Activated gamma-delta T cell treated with Interleukin-2 at 50 U/mL for 16 hours (primary cell): ENCODE measurements around the gene MOSMO.
"Not testable (repeated sequence)": the region's sequence is repeated elsewhere in the genome, so short reads cannot be mapped to it uniquely, and the experiment has no call there.

ENCODE experiments used
- DNase-seq: peaks from one replicate; pipeline ENCODE4 v3.0.0-alpha.2; 2020

Gene MOSMO

DNA sequence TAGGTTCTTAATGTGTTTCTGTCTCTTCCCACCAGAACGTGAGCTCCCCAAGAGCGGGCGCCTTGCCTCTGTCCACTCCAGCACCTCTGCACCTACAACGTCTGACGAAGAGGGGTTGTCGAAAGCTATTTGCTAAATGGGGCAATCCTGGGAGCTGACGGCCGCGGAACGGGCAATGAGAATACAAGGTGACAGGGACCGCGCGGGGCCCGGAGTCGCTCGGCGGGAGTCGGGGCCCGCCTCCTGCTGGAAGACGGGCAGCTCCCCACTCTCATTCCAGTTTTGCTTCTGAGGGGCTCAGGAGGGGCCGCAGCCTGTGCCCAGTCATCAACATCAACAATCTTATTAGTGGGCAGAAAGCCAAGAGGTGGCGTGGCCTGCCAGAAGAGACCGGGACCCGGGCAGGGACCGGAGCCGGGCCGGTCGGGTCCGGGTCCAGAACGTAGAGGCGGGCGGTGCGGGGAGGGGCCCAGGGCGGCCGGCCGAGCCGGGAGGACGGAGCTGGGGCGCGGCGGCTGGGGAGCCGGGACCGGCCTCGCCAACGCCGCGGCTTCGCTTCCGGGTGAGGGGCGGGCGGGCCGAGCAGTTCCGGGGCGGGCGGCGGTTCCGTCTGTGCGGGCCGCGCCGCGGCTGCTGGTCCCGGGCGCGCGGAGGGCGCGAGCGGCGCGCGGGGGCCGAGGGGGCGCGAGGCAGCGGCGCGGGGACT lies at the start of gene MOSMO:
Gene MOSMO, plus strand, starts transcription at position 603 of the 706 bp plus-strand sequence. CDS start 191 bp downstream, outside the sequence.
- DNase-seq = peak; percentile 62

DNA sequence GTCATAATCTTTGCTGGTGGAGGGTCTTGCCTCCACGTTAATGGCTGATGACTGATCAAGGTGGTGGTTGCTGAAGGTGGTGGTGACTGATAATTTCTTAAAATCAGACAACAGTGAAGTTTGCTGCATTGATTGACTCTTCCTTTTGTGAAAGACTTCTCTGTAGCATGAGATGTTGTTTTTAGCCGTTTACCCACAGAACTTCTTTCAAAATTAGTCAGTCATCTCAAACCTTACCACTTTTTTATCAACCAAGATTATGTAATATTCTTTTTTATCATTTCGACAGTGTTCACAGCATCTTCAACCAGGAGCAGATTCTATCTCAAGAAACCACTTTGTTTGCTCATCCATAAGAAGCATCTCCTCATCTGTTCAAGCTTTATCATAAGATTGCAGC lies 48.9 kb upstream of the MOSMO start:
- DNase-seq = no peak

DNA sequence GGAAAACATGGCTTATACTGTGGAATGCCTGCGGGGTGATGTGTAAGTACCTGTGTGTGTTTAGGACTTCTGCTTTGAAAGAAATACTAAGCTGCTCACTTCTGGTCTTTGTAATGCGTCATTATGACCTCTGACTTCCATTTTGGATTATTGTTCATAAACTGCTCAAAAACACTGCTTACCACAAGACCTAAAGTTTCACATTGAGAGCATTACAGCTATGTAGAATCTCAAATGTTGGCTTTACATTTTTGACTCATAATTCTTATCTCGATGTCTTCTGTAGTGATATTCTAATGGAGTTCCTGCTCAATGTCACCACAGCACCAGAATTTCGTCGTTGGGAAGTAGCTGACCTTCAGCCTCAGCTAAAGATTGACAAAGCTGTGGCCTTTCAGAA lies 45.4 kb upstream of the MOSMO start:
- DNase-seq = no peak

DNA sequence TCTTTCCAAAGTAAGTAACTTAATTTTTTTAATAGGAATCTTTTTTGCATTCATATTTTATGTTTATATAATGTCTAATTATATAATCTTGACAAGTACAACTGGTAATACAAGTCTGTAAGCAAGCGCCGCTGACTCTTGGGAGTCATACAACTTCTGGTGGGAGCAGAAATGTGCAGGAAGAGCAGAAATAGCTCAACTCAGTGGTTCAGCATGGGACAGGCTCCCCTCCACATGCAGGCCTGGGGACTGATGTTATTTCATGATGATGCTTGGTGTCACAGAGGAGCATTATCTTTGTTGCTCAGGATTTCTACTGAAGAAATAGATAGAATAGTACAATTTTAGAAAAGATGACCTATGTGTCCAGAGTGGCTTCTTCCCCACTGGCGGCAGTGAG lies 44.0 kb upstream of the MOSMO start:
- no peak for DNase-seq

DNA sequence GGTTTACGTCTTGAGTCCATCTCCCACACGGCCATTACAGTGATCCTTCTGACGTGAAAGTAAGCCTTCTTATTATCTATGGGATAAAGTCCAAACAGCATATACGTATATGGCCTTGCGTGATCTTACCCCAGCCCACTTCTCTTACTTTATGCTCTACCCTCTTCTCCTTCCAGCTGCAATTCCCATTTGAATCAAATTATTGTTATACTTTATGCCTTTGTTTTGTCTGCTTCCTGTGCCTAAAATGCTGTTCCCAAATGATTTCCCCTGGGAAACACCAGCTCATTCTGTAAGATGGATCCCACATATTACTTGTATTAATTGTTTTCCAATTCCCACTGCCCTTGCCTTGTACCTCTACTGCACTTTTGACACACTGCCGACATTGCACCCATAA lies 43.6 kb upstream of the MOSMO start:
- no peak for DNase-seq

DNA sequence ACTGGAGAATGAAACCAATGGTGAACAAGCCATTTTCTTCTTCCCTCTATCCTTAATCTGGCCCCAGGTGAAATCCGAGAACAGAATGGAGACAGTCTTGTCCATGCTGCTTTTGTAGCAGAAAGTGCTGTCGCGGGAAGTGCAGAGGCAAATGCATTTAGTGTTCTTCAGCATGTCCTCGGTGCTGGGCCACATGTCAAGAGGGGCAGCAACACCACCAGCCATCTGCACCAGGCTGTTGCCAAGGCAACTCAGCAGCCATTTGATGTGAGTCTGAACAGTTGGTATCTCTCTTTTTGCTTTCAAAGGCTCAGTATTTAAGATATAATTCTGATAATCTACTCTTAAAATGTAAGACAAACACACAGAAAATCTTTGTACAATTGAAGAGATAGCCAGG lies 36.1 kb upstream of the MOSMO start:
- no peak for DNase-seq

DNA sequence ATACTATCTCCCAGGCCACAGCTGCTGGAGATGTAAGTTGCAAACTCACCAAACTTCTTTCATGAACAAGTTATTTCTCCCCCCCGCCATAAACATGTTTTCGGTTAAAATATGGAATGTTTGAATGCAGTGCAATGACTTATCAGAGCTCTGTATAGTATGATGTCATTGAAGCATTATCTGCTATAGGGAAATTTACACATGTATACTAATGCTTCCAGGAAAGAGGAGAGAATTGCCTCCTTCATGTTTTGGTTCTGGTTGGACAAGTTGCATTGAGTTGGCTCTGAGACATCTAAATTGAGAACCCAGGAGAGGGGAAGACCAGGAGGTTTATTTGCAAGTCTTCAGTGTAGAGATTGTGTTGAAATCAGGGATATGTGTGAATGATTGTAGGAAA lies 34.0 kb upstream of the MOSMO start:
- no peak for DNase-seq

DNA sequence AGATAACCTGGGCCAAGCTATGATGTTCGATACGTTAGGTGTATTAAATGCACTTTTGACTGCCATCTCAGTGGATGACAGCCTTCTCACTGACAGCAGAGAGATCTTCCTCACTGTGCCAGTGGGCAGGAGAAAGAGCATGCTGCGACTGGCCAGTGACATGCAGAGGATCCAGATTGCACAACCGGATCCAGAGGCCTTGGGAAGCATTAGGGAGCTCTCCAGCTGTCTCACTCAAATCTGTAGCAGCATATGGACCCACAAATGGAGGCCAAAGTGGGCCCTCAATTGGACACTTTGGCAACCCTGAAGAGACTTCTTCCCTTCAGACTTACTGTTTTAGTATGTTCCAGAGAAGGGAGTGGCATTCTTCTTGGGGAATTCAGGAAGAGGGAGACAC lies 27.9 kb upstream of the MOSMO start:
- DNase-seq = no peak

DNA sequence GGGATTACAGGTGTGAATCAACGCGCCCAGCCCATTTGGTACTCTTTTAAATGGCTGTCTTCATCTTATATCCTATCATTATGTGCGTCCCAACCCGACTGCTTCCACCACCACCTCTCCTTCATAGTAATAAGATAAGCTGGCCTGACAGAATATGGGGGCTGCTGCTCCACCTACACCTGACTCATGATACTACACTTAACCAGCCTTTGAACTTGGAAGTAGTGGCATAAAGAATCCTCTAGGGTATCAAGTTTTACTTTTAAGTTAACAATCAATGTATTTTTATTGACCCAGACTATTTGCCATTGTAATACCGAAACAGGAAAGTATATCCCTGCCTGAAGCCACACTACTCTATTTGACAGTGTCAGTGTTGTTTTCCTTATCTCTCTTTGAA lies 25.8 kb upstream of the MOSMO start:
- DNase-seq = no peak

DNA sequence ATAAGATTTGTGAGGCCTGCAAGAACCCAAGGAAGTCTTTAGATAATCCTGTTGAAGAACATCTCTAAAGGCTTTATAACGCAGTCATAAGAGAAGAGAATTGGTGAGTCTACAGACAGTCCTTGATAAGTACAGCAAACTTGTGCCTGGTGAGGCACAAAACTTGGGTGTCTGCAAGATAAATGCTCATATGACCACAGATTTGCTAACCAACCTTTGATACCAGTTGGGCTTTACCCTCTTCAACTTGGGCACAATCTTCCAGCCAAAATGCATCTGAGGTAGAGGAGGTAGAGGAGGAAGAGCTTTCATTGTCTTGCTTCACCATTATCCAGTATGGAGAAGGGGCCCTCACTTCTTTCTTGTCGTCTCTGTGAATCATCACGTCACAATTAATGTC lies 23.8 kb upstream of the MOSMO start:
- no peak for DNase-seq

DNA sequence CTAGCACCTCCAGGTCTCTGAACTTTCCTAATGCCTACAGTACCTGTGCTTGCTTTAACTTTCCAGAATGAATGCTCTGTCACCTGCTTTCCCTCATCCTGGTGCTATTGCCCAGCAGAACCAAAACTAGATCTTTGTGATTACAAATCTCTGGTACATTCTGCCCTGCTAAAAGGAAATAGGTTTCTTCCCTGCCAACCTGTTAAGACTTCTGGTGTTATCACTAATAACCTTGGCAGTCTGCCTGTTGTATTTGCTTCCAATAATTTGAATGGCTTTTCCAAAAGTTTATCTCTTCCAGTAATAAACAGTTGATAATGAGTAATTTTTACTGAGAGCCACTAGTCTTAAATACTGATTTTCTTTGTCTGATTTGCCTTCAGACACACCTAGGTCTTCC lies 22.4 kb upstream of the MOSMO start:
- no peak for DNase-seq

DNA sequence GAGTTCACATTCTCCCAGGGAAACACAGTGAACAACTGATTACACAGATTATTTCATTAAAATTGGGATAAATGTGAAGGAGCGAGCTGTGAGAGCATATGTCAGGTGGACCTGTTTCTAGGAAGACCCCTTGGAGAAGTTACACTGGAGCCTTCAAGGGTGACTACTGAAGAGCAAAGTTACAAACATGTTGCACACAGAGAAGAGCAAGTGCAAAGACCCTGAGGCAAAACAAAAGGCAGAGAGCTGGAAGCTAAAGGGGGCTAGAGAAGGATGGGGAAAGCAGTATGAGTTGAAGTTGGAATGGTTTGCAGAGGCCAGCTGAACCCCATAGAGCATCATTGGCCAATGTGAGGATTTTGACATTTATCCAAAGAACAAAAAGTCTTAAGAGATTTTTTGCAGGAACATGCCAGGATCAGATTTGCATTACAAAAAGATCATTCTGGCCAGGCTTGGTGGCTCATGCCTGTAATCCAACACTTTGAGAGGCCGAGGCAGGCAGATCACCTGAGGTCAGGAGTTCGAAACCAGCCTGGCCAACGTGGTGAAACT lies 21.1 kb upstream of the MOSMO start:
- DNase-seq = no peak

DNA sequence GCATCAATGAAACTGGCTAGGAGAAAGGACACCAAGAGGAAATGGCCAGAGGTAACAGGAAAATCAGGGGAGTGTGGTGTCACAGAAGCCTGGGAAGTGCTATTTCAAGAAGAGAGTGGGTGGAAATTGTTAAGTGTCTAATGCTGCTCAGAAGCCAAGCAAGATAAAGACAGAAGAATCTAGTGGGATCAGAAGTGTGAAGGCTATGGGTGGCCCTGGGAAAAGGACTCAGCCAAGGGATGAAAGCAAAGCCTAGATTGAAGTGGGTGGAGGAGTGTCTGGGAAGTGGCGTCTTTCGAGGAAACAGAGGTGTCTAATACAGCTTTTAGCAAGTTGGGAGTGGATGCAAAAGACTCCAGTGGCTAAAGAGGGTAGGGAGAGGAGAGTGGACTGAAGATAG lies 20.4 kb upstream of the MOSMO start:
- no peak for DNase-seq

DNA sequence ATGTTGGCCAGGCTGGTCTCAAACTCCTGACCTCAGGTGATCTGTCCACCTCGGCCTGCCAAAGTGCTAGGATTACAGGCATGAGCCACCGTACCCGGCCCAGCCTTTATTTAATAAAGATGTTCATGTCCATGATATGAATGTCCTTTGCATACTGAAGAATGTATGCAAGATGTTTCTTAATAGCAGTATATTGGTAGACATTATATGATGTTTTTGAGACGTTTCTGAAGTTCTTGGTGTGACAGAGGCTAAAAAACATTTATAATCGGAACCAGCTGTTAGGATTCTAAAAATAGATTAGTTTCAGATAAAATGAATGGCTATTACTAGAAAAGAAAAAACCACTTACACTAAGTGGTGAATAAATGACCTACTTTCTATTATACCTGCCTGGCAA lies 18.8 kb upstream of the MOSMO start:
- DNase-seq = no peak

DNA sequence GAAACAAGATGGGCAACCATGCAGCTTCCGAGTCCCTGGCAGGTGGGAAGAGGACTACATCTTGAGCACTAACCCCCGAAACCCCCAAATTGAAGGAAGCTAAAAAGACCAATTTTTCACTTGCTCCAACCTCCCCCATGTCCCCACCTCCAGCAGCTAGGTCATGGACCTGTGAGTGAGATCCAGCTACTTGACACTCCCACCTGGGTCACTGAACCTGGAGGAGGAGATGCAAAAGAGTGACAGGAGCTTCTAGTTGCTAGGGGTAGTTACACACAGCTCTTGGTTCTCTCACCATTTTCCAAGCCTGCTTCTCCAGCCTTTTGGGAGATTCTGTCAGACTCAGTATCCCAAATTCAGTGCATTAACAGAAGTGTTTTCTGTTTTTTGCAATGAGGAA lies 18.2 kb upstream of the MOSMO start:
- DNase-seq = no peak

DNA sequence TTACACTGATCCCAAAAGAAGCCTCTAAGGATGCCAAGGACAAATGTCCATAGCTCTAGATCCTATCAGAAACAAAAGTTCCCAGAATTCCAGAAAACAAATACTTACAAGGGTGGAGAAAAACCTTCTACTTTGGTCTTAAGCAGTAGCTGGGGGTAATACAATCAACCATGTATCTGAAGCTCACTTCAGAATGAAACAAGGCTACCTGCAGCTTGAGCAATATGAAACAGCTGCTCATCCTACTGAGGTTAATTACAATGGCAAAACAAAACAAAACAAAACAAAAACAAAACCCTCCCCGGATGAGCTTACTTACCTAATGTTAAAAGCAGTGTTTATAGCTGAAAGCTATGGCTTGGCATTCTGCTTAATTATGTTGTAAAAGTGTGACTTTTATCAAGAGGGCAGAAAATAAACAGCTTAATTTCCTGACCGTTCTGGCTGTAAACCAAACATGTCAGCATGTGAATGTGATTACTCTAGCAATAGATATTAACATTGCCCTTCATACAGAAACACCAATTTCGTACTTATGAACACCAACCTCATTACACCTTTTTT lies 17.4 kb upstream of the MOSMO start:
- DNase-seq = no peak

DNA sequence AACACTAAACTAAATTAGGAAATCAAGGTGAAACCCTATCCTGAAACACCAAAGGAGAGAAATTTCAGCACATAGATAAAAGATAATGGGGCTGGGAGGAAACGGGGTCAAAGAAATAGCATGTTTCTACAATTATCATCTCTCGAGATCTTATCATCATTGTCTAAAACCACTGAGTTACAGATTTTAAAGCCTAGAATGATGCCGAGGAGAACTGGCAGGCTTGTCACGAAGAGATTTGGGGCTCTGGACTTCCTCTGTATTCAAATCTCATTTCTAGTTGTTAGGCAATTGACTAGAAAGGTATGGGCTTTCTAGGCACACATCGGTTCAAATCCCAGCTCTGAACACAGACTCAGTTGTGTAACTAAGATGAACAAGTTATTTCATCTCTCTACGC lies 16.3 kb upstream of the MOSMO start:
- DNase-seq = no peak

DNA sequence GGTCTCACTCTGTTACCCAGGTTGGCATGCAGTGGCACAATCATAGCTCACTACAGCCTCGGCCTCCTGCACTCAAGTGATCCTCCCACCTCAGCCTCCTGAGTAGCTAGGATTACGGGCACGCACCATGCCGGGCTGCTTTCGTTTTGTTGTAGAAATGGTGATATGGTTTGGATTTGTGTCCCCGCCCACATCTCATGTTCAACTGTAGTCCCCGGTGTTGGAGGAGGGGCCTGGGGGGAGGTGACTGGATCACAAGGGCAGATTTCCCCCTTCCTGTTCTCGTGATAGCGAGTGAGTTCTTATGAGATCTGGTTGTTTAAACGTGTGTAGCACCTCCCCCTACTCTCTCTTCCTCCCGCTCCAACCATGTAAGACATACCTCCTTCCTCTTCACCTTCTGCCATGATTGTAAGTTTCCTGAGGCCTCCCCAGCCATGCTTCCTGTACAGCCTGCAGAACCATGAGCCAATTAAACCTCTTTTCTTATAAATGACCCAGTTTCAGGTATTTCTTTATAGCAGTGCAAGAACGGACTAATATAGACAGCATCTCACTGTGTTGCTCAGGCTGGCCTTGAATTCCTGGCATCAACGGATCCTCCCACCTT lies 12.9 kb upstream of the MOSMO start:
- DNase-seq = no peak

DNA sequence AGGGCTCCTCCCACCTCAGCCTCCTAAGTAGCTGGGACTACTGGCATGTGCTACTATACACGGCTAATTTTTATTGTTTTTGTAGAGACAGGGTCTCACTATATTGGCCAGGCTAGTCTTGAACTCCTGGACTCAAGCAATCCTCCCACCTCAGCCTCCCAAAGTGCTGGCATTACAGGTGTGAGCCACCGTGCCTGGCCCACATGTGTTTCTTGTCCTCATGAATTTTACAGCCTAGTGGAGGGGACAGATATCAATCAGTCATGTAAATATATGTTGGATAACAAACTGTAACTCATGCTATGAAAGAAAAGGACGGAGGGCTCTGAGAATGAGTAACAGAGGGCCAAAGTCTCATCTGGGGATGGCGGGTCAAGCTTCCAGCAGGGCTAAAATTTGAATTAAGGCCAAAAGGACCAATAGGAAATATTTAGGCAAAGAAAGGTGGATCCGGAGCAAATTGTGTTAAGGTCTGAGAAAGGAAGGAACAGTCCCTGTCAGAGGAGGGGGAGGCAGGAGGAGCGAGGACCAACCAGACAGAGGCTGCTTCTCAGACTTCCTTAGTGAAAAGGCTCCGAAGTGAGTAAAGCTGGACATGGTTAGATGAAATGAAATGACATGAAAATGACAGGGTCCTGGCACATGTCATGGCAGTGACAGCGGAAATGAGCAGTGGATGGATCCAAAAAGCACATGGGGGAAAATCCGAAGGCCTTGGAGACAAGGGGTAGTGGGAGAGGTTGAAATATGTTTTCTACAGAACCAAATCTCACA lies 10.8 kb upstream of the MOSMO start:
- DNase-seq = no peak

DNA sequence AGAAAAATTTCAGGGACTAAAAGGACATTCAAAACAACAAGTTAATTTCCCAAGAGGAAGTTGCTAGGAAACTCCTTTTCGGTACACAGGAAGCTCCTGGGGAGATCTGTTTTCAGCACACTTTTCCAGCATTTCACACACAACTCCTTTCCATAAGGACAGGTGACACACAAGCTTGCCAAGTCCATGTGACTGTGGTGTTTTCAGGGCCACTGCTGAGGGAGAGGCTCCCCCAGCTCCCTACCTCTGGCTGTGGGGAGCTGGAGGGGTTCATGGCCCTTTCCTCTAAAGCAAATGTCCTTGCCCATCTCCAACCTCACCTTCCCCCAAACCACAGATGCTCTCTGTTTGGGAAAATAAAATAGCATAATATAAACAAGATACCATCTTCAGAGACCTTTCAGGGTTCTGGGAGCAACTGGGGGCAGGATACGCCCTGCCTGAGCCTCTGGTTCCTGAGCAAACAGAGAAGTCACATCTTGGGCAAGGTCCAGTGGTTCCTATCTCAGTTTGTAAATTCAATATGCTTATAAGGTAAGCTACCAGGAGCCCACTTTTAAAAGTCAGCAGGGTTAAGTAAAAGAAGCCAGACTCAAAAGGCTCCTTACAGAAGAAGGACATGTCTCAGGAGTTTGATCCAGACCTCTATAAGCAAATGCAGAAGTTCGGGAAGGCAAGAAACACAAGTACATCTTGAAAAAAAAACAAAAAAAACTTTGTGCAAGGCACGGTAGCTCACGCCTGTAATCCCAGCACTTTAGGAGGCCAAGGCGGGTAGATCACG lies 10.0 kb upstream of the MOSMO start:
- no peak for DNase-seq

DNA sequence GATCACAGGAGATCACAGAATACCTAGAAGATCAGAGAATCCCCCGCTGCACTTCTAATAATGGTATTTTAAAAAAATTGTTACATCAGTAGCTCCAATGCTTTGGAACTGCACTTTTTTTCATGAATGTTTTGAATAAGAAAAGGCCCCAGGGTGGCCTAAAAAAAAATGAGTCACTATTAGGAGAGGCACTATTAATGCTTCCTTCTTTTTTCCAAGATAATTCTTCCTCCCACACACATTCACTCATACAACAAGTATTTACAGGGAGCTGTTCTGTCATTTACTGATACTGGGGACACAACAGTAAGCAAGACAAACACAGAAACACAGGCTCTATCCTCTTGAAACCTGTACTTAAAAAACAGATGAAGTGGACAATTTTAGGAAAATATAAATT lies 6.3 kb upstream of the MOSMO start:
- DNase-seq = no peak

DNA sequence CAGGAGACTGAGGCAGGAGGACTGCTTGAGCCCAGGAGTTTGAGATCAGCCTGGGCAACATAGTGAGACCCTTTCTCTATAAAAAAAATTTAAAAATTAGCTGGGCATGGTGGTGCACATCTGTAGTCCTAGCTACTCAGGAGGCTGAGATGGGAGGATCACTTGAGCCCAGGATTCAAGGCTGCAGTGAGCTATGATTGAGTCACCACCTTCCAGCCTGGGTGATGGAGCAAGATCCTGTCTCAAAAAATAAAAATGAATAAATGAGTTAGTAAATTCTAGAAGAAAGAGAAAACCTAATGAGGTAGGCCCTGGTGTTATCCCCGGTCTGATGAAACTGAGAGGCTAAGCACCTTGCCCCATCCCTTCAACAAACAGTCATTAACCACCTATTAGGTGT lies 5.9 kb upstream of the MOSMO start:
- DNase-seq = not testable (repeated sequence)

DNA sequence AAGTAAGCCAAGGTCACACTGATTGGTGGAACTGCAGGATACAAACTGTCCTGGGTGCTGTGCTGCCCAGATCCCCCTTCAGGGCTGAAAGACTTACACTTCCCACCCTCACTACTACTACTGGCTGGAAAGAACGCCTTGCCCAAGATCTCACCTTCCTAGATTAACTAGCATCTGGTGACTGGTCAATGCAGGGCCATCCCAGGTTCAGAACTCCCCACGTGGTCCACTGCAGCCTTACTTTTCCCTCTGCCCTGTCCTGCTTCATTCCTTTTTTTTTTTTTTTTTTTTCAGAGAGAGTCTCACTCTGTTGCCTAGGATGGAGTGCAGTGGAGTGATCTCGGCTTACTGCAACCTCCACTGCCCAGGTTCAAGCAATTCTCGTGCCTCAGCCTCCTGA lies 4.7 kb upstream of the MOSMO start:
- no peak for DNase-seq
